Globus pallidus (tissue), 1 donor: Measurements from ENCODE around the gene SLC44A1.

Experiments used
- DNase-seq: peaks from one replicate; pipeline ENCODE4 v3.0.0-alpha.2; 2015; ENCODE audit warnings: low spot score

SLC44A1 gene

DNA sequence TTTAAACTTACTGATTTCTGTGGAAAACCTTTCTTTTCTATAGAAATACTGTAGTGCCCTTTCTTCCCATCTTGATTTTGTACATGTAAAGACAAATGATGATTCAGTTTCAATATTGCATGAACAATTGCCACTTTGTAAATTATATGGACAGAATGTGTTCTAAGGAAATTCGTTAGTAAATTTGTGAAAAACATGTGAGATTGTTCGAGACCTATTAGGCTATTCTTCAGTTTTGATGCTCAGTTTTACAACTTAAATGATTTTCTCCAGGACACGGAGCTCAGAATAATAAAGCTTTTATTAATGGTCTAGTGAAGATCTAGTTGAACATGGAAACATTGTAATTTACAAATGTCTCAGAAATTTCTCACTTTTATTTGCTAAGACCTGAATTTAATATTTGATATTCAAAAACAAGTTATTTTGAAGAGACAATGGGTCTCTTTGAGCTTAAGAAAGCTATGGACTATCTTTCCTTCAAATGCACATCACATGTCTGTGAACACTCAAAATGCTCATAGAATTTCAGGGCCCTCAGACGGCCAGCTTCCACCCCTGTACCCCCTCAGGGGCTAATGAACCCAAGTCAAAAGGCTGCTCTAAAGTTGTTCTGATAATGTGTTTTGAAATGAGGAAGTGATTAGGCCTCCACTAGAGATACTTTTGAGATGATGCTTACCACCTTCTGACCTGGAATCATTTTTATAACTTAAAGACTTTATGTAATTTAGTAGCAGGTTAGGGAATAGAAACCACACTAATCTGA is 149.3 kb downstream of the SLC44A1 start:
- no peak for DNase-seq

DNA sequence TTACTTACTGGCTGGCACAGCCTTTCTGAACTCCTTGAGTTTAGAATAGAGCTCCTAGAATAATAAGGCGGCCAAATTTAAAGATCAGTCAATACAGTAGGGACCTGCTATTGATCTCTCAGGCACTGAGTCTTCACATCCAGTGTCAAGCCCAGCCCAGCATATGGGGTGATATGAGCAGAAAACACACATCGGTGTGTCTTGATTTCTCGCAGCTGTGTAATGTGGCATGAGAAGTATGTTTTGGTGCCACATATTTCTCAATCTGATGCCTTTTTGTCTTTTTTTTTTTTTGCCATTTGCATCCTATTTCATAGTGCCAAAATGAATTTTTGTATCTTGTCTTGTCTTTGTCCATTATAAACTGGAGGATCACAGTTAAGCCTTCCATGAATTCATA is 152.0 kb downstream of the SLC44A1 start:
- DNase-seq, result no peak

DNA sequence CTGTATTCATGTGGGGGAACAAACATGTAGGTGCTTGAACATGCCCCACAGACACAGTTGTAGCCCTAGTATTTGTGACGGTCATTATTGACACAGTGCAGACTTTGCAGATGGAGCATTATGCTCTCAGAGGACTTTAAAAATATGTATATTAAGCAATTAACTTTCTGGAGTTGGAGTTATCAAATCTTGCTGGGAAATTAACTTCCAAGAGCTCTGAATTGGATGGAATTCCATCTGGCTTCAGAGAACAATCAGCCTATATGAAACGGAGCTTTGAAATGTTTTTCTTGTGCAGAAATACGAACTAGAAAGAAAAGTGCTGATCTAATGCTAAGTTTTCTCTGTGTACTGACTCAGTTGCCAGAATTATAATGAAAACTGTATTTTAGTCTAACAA is 152.4 kb downstream of the SLC44A1 start:
- DNase-seq, result no peak

DNA sequence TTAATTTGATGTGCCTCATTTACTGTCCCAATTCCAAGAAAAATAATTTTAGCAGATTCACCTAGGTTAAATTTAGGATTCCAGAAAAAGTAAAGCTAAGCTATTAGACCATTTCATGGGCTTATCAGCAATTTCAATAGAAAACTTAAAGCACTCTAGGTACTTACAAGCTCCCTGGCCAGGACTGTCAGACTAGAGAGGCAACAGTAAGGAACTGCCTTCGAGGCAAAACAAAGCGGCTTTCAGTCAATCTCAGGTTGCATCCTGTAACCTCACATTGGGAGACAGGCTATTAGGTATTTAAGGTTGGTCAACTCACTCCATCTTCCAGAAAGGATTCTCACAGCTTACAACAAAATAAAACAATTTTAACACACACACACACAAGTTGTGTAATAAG is 154.7 kb downstream of the SLC44A1 start:
- no peak for DNase-seq

DNA sequence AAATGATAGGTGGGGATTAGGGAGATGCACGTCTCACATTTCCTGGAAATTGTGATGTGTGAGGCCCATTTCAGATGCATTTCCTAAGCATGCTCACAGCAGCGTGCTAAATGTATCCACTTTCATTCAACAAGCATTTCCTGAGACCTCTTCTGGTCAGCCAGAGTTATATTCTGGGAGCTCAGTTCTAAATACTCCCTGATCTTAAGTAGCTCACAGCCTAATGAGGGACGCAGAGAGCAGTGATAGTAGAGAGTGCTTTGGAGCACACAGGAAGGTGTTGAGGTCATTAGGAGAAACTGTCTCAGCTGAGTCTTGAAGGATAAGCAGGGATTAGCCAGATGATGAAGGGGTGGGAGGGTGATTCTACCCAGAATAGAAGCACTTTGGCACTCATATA is 157.2 kb downstream of the SLC44A1 start:
- DNase-seq, result no peak

DNA sequence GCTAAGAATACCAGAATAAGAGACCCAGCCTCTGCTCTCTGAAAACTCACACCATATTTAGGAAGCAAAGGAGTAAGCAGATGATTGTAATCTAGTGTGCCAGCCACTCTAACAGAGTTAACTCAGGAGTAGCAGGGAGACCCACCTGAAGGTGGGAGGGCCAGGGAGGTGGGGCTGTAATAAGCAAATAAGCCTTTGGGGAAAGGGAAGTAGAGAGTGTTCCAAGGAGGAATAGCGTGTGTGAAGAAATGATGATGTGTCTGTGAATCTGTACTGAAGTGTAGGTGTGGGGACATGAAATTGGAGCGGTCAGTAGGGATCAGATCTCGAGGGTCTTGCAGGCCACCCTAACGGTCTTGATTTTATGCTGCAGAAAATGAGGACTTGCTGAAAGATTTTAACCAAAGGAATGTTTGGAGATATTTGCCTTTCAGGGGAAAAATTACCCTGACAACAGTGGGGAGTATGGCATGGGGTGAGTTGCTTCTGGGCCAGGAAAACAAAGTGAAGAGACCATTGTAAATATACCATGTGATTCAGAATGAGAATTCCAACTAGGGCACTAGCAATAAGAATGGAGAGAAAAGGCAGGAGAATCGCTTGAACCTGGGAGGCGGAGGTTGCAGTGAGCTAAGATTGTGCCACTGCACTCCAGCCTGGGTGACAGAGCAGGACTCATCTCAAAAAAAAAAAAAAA is 159.2 kb downstream of the SLC44A1 start:
- DNase-seq, result no peak

DNA sequence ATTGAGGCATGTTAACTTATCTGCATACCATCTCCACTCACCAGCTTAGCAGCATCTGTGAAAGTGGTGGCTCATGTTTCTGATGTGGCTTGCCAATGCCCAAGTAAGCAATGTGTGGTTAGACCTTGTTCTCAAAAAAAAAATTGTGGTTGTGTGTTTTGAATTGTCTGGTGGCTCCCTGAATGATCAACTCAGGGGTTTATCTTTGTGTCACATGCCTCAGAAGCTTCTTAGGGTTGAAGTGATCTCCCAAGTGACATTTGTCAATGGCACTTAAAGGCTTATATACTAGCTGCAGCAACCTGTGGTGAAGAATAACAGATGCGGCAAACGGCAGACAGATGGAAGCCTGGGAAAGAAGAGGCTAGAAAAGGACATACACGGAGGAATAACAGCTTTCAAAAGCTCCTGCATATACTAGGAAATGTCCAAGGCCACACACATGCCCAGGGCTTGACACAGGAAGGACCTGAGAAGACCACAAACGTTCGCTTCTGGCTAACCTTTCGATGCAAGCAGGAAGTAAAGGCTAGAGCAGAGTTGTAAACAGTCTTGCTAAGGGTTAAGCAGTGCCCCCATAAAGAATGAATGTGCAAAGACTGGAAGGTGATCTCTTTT is 161.2 kb downstream of the SLC44A1 start:
- no peak for DNase-seq

DNA sequence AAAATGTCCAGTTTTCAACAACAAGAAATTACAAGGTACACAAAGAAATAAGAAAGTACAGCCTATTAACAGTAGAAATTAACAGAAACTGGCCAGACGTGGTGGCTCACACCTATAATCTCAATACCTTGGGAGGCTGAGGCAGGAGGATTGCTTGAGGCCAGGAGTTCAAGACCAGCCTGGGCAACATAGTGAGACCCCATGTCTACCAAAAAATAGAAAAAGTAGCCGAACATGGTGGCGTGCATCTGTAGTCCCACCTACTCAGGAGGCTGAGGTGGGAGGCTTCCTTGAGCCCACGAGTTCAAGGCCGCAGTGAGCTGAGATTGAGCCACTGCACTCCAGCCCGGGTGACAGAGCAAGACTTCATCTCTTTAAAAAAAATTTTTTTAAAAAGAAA is 161.9 kb downstream of the SLC44A1 start:
- DNase-seq, result no peak

DNA sequence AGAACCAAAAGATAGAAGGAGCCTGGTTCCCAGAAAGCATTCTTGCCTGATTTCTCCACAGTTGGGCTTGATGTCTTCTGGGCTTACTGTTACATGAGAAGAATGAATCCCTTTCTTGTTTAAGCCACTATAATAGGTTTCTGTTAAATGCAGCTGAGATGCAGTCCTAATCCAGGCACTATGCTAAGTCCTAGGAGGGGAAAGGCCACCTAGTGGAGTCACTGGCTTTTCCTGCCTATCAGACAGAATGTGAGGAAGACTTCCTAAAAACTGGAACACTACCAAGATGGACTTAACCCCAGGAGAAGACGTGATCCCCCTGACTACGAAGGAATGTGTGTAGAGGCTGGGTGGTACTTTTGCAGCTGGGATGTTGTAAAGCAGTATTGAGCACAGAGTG is 169.1 kb downstream of the SLC44A1 start:
- DNase-seq, result peak; percentile 64

DNA sequence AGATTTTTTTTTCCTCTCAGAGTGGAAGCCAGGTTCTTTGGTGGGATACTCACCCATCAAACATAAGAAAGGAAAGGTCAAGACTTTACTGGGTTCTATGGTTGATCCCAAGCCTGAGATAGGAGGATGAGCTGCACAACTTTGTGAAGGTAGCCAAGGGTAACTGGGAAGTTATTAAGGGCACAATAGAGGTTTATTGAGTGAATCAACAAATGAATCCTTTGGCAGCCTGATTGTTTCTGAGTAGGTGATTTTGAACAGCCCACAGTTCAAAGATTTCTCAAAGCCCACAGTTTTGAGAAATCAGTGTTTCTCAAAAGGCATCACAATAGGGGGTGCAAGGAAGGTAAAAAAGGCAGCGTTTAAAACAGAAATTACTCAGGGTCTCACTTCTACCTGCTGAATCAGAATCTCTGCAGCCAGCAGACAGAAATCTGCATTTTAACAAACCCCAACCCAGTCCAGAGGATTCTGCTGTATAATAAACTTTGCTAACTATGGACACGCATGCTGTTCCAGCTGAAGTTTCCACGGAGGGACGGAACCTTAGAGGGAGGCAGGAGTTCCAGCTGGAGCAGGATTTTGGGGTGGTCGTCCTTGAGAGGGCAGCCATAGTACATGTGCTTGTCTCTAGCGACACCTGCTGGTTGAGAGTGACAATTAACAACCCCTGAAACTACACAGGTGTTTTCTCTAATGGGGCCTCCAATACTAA is 170.7 kb downstream of the SLC44A1 start:
- DNase-seq, result no peak

DNA sequence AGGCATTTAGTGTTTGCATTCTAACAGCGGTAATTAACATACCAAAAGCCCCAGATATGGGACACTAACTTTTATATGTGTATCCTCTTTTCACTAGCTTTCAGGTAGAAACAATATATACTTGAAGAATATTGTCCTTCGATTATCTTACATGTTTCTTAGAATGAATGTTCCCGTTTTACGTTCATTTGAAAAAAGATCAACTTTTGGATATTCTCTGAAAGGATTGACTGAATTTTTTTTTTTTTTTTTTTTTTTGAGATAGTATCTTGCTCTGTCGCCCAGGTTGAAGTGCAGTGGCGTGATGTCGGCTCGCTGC is 171.2 kb downstream of the SLC44A1 start:
- no peak for DNase-seq

DNA sequence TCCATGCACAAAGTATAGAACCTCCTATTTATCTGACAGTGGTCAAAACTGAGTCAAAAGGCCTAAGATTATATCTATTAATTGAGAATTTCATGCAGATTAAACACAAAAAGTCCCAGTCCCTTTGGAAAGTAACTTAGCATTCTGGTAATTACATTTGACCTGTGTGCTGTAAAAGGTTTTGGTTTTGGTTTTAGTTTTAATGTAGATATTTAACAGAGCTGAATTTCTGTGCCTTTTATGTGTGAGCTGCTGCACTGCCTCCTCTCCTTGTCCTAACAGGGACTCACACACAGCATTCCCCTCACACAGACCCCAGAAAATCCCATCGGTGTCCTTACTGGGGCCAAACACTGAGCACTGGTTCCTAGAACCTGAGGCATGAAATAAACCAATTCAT is 172.4 kb downstream of the SLC44A1 start:
- no peak for DNase-seq

DNA sequence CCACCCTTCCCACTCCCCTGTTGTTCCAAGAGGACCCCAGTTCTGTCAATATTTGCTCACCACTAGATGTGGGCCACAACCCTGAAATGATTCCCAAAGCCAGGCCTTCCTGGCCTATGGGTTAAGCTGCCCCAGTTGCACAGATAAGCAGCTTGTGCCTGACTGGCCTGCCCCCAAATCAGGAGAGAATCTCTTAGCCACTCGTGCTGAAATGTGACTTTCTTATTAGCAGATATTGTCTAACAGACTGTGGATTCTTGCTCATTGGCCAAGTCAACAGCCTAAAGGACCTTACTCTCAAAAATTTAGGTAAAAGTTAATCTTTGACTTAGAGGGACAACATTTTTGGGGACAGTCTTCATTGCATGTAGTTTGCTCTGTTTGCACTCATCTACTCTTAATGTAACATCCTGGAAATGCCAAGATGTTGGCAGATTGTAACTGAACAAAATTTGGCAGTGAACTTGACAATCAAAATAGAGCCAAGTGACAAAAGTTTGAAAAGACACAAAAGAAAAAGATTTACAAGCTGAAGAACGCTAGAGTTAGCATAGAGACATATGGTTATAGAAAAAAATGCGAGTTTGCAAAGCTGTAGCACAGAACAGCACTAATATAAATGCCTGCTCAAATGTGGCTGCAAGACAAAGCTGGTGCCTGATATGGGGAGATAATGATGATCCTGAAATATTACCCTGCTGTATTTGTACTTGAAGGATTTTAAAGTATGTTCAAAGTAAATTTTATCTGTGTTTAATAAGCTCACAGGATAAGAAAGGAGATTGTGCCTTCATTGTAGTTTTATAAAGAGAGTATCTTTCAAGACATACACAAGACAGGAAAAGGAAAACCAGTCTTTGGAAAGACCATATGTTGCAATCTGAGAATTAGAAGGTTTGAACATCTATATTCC is 174.4 kb downstream of the SLC44A1 start:
- no peak for DNase-seq

DNA sequence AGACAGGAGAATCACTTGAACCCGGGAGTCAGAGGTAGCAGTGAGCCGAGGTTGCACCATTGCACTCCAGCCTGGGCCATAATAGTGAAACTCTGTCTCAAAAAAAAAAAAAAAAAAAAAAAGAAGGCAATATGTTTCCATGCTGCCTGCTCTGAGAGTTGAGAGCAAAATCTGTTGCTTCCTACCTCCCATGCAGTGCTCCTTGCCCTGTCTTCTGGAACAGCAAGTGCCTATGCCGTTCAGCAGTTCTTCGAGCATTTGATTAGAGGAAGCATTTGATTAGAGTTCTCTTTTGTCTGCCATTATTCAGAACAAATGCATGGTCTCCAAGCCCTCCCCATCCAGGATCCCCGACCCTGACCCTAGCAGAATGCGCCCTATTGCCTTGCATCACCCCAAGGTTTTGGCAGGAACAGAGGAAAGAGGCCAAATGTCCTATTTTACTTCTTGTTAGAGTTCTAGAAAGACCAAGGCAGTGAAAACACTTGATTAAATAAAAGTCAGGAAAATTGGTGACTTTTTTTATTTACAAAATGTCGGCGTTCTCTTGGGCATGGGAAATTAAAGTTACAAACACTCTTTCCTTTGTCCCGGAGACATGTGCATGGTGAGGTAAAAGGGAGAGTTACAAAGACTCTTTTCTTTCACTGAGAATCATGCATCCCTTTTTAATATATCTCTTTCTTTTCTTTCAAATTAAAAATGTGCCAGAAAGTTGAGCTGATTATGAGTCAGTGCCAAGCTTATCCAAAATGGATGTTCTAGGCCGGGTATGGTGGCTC is 175.6 kb downstream of the SLC44A1 start:
- DNase-seq, result no peak

DNA sequence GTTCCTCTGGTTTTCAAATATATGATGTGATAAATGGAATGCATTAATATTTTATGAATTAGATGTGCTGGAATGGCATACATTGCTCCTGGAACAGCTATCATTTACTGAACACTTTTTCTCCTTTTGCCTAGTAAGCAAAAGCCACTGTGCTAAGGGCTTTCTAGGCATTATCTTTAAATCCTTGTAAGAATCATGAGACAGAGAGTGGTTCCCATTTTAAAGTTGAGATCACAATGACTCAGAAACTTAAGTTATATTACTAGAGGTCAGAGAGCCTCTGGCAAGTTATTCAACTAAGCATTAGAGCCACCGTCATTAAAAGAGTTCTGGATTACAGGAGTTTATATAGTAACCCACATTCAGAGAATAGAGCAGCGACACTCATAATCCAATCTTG is 176.7 kb downstream of the SLC44A1 start:
- DNase-seq, result no peak

DNA sequence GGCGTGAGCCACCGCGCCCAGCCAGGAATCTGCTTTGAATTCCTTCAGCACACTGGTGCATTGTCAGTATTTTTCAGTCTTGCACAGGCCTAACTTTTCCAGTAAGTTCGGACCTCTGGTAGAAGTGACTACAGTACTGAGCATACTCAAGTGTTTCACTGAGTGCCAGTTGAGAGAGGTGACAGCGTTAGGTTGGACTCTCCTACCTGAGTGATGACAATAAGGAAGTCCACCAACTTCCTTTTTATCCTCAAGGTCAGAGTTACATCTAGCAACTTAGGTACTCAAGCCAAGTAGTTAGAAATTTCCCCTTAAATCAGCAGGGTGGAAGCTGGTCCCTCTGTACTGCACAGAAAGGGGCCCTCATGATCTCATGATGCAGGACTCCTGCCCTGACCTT is 177.4 kb downstream of the SLC44A1 start:
- no peak for DNase-seq

DNA sequence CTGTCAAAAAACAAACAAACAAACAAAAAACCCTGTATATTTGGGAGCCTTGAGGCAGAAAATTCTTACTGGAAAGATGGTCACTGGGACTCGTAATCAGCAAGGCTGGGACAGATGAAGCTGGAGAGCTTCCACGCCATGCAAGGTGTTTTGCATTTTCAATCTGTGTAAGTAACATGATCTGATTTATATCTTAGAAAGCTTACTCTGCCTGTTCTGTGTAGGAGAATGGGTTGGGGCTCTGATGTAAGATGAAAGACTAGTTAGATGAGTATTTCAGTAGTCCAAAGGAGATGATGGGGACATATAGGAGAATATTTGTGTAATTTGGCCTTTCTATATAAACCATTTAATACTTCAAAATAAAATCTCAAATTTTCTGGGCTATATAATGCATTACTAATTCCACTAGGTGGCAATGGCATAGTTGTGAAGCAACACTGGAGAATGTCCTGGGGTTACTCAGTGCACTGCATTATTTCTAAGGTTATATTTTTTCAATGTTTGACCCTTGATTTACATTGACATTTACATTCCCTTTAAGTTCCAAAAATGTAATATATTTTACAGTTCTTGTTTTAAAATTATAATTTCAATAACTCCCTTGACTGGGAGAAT is 181.5 kb downstream of the SLC44A1 start:
- no peak for DNase-seq

DNA sequence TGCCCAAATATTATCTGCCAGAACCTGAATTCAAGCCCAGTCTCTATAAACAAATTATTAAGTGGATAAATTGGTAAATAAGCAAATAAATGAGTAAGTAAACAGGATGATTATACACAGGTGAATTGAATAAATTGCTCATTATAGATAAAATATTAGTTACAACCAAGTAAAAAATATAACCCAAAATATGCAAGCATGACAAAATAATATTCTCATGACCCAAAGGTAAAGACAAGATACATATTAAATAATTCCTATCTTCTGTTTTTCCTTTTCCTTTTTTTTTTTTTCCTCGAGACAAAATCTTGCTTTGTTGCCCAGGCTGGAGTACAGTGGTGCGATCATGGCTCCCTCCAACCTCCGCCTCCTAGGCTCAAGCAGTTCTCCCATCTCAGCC is 182.2 kb downstream of the SLC44A1 start:
- DNase-seq, result no peak

DNA sequence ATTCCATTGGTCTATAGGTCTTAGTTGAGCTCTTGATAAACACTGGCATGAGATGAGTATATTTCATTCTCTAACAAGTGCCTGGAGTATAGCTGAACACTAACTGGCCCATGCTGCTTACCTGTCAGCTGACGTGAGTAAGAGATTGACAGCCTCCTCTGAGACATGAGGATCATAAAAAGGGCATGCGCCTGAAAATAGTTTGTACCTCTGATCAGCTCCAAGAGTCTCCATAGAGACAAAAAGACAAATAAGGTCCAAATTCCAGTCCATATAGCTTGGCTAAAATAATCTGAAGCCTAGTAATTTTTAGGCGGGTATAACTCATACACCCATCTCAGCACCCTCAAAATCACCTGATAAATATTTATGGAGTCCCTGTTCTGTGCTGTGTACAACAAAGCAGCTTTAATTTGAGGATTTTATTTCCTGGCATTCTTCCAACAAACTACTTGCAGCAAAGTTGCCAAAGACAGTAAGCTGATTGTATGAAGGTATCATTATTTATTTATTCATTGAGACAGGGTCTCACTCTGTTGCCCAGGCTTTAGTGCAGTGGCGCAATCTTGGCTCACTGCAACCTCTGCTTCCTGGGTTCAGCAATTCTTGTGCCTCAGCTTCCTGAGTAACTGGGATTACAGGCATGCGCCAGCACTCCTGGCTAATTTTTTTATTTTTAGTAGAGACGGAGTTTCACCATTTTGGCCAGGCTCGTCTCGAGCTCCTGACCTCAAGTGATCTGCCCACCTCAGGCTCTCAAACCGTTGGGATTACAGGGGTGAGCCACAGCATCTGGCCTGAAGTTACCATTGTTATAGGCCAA is 187.2 kb downstream of the SLC44A1 start:
- DNase-seq, result no peak
